SK-N-MC (cell line): ENCODE results near the gene AMIGO1.

Experiments
- DNase-seq: peaks from one replicate; pipeline ENCODE4 v3.0.0-alpha.2; 2011; ENCODE audit warnings: low read depth, low spot score
- H3K27ac ChIP-seq: fragments of 200-600 bp; sonication (generic); 2 replicates; pipeline ENCODE4 v1.5.1; 2016; ENCODE audit warnings: mixed run types
- H3K36me3 ChIP-seq: fragments of 200-600 bp; sonication (generic); 2 replicates; pipeline ENCODE4 v1.6.1; 2017; ENCODE audit warnings: antibody characterized with exemption, low read length, mixed read lengths; ENCODE audit not compliant: insufficient read depth
- H3K4me3 ChIP-seq: fragments of 200-600 bp; sonication (generic); 2 replicates; pipeline ENCODE4 v1.5.1; 2016
- H3K9ac ChIP-seq: fragments of 200-600 bp; sonication (generic); 2 replicates; pipeline ENCODE4 v1.8.0; 2017; ENCODE audit warnings: mixed run types, mixed read lengths; ENCODE audit not compliant: insufficient read length
- H3K9me3 ChIP-seq: fragments of 200-600 bp; sonication (generic); 2 replicates; pipeline ENCODE4 v1.6.1; 2017; ENCODE audit warnings: low read depth, mild to moderate bottlenecking, antibody characterized with exemption, low read length, moderate library complexity, mixed read lengths
- EZH2 ChIP-seq: fragments of 200-600 bp; sonication (generic); IDR thresholded peaks from one replicate; pipeline ENCODE4 v1.6.1; 2017; ENCODE audit warnings: antibody characterized with exemption
- FOXP2 ChIP-seq: optimal IDR thresholded peaks from 2 replicates; pipeline ENCODE3; 2011; ENCODE audit warnings: mild to moderate bottlenecking, moderate library complexity; ENCODE audit not compliant: insufficient read depth; ENCODE audit errors: extremely low read length, control extremely low read depth
- POLR2AphosphoS5 ChIP-seq: IDR thresholded peaks from 2 replicates; pipeline ENCODE4 v1.6.1; 2012; ENCODE audit warnings: mild to moderate bottlenecking, low read depth, low read length, borderline replicate concordance

Gene AMIGO1

GRCh38 chr1:109534307-109534858, 24.9 kb upstream of the AMIGO1 start:
- no peak overlapping the region for H3K9ac ChIP-seq
- TF ChIP-seq POLR2AphosphoS5 = no peak
- TF ChIP-seq EZH2 = no peak
- no peak for TF ChIP-seq FOXP2
- no peaks in the 10 kb centered on the region for H3K9me3 ChIP-seq
- no peak overlapping the region for H3K27ac ChIP-seq
- no peak for DNase-seq
- H3K4me3 ChIP-seq = no peak overlapping the region
- no peaks in the 10 kb centered on the region for H3K36me3 ChIP-seq

- H3K9ac ChIP-seq = no peak overlapping the region
- no peak for TF ChIP-seq POLR2AphosphoS5
- peak; percentile 42 for TF ChIP-seq FOXP2
- no peaks in the 10 kb centered on the region for H3K36me3 ChIP-seq
- H3K9me3 ChIP-seq = no peaks in the 10 kb centered on the region
- H3K4me3 ChIP-seq = peak overlapping the region; percentile 53
- no peak overlapping the region for H3K27ac ChIP-seq
- DNase-seq = peak; percentile 24
These were observed 23.0 kb upstream of the AMIGO1 start for GRCh38 chr1:109532365-109533136.

GRCh38 chr1:109531826-109532364, 22.4 kb upstream of the AMIGO1 start:
- Histone ChIP-seq H3K4me3 (no peak overlapping the region), H3K9me3 (no peaks in the 10 kb centered on the region), H3K27ac (no peak overlapping the region), H3K36me3 (no peaks in the 10 kb centered on the region), H3K9ac (no peak overlapping the region)
- TF ChIP-seq EZH2 (no peak), FOXP2 (no peak), POLR2AphosphoS5 (no peak)
- DNase-seq = no peak

GRCh38 chr1:109531380-109531779, 21.9 kb upstream of the AMIGO1 start:
- Histone ChIP-seq H3K27ac (no peak overlapping the region), H3K9me3 (no peaks in the 10 kb centered on the region), H3K36me3 (no peaks in the 10 kb centered on the region), H3K4me3 (no peak overlapping the region), H3K9ac (no peak overlapping the region)
- no peak for DNase-seq
- TF ChIP-seq FOXP2 (no peak), EZH2 (no peak), POLR2AphosphoS5 (no peak)

GRCh38 chr1:109530457-109531087, 21.0 kb upstream of the AMIGO1 start:
- H3K36me3 ChIP-seq = no peaks in the 10 kb centered on the region
- H3K9ac ChIP-seq = no peak overlapping the region
- DNase-seq = no peak
- TF ChIP-seq POLR2AphosphoS5 = no peak
- no peak for TF ChIP-seq EZH2
- no peak for TF ChIP-seq FOXP2
- H3K9me3 ChIP-seq = no peaks in the 10 kb centered on the region
- no peak overlapping the region for H3K27ac ChIP-seq
- no peak overlapping the region for H3K4me3 ChIP-seq

GRCh38 chr1:109529881-109530456, 20.4 kb upstream of the AMIGO1 start:
- H3K27ac ChIP-seq = no peak overlapping the region; the same call in 1 of the 2 replicates
- H3K9ac ChIP-seq = peak overlapping the region; percentile 64
- no peak for DNase-seq

GRCh38 chr1:109528712-109529111, 19.2 kb upstream of the AMIGO1 start:
- H3K27ac ChIP-seq = no peak overlapping the region
- no peak overlapping the region for H3K9ac ChIP-seq
- no peaks in the 10 kb centered on the region for H3K36me3 ChIP-seq
- TF ChIP-seq POLR2AphosphoS5 (no peak), FOXP2 (no peak), EZH2 (no peak)
- H3K9me3 ChIP-seq = no peaks in the 10 kb centered on the region
- no peak overlapping the region for H3K4me3 ChIP-seq
- no peak for DNase-seq

More at GRCh38 chr1:109529881-109530456, 20.4 kb upstream of the AMIGO1 start:
- Histone ChIP-seq H3K36me3 (no peaks in the 10 kb centered on the region), H3K9me3 (no peaks in the 10 kb centered on the region), H3K4me3 (no peak overlapping the region)
- TF ChIP-seq FOXP2 = no peak
- TF ChIP-seq POLR2AphosphoS5 = no peak
- TF ChIP-seq EZH2 = no peak

GRCh38 chr1:109527846-109528695, 18.5 kb upstream of the AMIGO1 start:
- H3K27ac ChIP-seq = no peak overlapping the region
- no peak overlapping the region for H3K4me3 ChIP-seq
- no peaks in the 10 kb centered on the region for H3K36me3 ChIP-seq
- TF ChIP-seq POLR2AphosphoS5 (no peak), EZH2 (no peak), FOXP2 (no peak)
- H3K9ac ChIP-seq = no peak overlapping the region
- no peaks in the 10 kb centered on the region for H3K9me3 ChIP-seq
- DNase-seq = no peak
